HG02763 (cell line): ENCODE results near the gene BNC2.

Experiments
- ATAC-seq: cut with Tn5 transposase; IDR thresholded peaks from one replicate; pipeline ENCODE4 v1.9.1; 2021; ENCODE audit warnings: mild to moderate bottlenecking, moderate library complexity; ENCODE audit not compliant: unreplicated experiment

The BNC2 gene

DNA sequence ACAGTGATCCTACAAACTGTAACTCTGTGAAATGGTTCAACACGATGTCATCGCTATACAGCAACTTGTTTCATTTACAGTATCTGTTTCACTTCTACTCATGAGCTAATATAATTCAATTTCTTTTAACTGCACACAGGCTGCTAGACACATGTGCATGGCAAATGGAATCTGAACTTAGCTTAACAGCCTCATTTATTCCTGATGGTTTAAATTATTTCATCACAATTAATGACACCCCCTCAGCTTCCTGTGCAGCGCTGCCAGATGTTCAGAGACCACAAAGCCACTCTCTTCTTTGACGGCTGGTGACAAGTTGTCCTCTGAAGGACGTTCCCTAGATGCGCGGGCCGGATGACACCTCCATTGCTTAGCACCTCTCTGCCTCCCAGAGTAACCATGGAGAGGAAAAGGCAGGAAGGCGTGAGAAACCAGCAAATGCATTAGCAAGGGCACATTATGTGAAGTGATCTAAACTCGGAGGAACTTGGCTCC lies 191.1 kb downstream of the BNC2 start:
- no peak for ATAC-seq

DNA sequence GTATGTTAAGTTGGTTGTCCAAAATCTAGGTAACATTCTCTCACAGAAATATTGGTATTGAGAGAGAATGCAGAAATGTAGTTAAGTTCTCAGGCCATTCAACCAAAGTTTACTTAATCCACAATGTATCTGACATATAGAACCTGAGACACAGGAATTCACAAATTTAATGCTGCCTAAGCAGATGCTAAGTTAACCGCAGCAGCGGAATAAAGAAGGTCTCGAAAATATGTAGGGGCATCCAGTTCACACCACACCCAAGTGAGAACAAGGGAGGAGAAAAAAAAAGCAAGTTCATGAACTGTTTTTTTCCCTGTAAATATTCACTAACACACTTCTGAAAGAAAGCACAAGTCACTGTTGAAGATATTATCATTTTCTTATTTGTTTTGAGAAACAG lies 194.0 kb downstream of the BNC2 start:
- no peak for ATAC-seq

DNA sequence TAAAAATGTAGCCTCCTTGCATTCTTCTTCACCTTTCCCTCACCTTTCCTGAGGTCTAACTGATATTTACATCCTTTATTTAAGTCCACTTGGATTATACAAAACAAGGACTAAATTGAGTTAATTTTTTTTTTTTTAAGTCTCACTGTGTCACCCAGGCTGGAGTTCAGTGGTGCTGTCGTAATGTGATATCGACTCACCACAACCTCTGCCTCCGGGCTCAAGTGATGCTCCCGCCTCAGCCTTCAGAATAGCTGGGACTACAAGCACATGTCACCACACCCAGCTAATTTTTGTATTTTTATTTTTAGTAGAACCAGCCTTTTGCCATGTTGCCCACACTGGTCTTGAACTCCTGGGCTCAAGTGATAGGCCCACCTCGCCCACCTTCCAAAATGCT lies 195.3 kb downstream of the BNC2 start:
- no peak for ATAC-seq

DNA sequence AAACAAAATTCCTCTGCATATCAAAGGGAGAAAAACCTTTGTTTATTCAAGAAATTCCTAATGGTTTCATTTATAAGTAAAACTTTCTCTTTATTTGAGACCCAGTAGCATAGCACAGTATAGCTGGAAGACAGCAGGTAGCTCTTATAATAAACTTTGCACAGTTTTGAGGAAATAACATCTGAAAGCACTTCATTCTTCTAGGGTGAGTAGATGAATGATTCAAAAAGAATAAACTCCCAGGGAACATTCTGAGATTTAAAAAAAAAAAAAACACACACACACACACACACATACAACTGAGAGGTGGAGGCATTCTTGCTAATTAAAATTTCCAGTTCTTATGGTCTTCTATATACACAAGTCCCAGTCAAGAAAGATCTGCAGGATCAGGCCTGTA lies 197.3 kb downstream of the BNC2 start:
- no peak for ATAC-seq

DNA sequence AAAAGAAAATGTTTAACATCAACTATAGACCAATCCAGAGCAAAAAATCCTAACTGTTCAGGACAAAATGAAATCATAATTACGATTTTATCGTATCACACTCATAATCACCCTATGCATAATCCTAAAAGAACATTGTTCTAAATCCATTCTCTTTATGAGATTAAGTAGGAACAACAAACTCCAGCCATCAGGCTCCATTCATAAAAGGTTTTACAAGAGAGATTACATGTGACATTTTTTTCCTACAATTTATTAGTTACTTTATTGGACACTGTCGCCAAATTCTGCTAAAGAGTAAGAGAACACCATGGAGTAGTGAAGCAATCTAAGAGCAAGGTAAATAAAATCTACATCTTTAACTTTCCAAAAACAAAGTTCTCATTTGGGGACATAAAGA lies 198.0 kb downstream of the BNC2 start:
- ATAC-seq, result no peak

DNA sequence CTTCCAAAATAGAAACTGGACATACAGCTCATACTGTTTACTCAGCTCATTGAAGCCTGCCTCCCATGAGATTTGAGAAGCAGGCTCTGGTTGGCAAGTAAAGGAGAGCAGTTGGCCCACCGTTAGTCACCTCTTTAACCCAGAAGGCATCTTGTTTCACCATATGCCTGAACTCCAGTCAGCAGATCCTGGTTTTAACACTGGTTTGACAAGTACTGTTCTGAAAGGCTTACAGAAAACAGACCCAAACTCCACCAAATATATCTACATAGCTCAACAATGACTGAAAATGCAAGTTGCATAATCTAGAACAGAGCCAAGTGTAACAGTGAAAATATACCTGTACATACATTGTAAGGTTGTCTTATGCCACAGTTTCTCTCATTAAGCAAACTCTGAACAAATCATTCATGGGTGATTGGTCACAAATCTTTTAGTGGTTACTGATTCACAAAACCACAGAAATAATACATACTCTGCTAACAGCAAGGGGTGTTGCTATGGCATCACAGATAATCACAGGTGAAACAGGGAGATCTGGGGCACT lies 198.8 kb downstream of the BNC2 start:
- ATAC-seq, result no peak

DNA sequence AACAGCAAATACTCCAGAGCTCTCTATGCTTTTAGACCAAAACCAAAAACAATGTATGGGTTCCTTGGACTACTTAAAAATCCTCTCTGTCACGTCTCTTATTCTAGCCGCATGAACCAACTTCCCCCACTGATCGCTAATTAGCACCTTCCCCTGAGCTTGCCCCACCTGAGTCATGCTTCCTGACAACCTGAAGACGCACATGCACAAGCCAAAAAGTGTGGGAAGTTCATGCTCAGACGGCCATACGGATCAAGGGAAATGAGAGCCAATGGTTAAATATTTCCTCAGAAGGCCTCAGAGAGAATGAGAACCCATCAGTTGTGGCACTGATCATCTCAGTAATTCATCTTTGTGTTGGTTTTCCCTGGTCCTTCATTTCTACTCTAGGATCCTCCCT lies 199.7 kb downstream of the BNC2 start:
- no peak for ATAC-seq

DNA sequence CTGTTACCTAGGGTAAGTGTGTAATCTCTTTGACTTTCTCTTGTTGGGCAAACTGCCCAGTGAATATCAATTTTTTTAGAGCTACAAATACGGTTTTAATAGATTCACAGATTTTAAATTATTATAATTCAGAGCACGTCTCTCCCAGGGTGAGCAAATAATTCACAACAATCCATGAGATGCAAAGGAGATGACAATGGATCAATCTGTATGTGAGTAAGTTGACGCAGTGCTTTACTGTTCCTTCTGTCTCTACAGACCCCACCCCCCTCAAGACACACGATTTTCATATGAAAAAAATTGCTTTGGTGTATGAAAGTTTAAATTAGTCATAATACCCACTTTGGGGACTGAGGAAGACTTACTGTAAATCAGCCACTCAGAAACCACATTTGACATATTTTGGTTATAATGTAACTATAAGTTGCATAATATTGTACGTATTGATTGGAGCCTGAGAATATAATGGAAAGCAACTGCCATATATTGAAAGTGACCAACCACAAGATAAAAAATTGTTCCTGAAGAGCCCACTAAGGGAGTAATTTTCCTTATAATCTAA lies 201.7 kb downstream of the BNC2 start:
- ATAC-seq, result no peak

DNA sequence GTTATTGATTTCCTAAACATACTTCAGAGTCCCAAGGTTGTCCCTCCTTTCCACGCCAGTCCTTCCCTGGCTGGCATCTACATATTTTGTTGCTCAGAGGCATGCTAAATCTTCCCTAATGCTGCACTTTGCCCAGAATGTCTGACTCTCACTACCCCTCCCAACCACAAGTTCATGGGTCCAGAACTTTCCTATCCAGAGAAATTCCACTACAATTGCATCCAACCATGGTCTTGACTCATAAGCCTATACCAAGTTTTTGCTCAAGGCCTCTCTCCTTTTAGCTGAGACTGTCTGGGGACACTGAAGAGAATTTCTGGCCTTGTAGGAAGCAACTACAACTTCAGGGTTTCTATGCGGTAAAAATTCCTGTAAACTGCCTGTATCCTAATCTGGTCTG lies 206.3 kb downstream of the BNC2 start:
- no peak for ATAC-seq

DNA sequence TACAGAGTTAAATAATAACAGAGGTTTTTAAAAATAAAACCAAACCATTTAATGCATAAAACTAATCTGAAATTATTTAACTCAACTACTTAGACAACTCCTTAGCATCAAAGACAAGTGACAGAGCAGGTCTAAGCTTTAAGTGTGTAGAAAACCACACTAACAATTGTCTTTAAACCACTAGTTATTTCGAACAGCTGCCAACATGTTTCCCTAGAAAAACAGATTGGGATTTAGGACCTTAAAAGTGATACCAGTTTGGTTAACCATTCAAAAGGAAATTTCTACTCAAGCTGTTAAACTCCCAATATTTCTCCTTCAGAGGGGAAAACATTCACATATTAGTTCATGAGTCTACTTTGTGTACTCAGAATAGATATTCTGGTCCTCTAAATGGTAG lies 208.7 kb downstream of the BNC2 start:
- no peak for ATAC-seq

DNA sequence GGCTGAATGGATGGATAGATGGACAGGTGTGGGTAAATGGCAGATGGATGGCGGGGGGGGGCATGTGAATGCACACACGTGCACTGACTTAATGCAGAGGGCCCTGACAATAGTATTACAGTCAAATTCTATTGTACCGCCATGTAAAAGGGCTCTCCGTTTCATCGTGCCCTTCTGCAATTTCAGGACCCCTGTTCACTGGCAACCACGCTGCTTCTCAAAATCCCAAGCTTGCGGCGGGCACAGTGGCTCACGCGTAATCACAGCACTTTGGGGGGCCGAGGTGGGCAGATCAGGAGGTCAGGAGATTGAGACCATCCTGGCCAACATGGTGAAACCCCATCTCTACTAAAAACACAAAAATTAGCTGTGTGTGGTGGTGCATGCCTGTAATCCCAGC lies 211.4 kb downstream of the BNC2 start:
- no peak for ATAC-seq

DNA sequence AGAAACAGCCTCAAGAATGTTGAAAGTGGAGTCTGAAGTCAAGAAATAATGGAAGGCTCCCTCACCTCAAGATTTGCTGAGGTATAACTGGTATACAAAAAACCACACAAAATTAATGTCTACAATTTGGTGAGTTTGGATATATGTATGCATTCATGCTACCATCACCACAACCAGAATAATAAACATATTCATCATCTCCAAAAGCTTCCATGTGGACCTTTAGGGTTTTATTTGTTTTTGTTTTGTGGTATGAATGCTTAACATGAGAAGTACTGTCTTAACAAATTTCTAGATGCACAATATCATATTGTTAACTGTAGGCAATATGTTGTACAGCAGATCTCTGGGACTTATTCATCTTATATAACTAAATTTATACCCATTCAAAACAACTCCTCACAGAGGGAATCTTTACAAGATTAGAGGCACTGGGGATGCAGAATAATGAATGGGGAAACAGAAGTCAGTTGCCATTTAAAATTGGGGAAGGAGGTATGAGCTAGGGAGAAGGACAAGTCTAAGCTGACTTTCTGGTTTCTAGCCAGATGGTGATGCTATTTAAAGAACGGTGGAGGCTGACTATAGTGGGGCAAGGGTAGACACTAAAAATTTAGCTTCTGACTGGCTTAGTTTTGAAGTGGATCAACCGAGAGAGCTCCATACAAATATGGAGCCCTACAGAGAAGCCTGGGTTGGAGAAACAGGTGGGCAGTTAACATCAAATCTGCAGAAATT lies 213.9 kb downstream of the BNC2 start:
- ATAC-seq, result no peak

DNA sequence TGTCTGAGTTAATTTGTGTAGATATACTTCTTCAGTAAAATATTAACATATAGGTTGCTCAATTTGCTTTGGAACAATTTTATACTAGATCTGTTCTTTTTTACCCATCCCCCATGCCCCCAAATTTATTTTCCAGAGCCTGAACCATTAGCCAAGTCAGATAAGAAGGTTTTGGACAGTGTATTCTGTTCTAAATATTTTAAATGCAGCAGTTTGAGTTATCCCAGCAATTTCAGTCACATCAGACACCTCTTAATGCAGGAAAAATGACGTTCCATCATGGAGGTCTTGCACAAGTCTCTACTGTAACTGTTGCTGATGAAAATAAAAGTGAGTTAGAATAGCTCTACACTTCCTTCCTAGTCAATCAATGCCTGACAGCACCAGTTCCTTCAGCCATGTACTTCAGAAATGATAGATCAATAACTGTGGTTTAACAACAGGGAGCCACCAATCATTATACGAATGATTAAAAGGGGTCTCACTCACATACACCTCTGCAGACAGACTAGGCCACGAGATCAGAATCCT lies 215.8 kb downstream of the BNC2 start:
- ATAC-seq, result no peak

DNA sequence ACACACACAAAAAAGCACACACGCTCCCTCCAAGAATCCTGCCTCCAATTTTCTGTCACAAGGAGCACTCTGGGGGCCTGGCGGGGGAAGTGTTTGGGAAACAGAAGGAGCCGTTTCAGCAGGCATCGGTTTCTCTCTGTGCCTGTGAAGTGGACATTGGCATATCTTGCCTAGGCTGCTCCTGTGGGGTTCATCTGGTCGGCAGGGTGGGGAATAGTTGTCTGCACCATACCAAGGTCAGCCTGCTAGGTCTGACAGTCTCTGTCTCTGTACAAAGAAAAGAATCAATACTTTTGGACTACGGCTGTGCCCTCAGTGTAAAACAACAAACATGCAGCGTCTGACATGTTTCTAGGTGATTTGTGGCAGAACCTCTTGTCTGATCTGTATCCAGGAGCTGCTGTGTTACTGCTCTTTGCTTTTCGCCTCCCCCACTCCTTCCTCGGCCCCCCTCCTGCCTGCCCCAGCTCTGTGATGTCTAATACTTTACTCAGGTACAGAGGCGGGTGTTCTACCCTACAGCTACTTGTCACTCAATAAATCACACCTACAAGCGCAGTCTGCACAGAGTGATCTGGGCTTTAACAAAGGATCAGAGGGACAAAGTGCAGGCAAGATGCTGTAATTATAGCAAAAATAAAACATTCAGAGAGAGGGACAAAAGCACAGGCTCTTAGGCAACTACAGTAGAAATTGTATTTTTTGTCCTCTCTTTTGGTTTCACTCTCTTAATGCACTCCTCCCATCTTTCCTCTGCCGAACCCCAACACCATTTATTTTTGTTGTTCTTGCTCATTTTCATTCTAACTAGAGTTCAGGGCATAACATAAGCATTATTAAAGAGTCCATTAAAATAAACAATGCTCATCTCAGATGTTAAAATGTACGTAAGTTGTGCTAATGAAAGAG lies 216.7 kb downstream of the BNC2 start:
- no peak for ATAC-seq

DNA sequence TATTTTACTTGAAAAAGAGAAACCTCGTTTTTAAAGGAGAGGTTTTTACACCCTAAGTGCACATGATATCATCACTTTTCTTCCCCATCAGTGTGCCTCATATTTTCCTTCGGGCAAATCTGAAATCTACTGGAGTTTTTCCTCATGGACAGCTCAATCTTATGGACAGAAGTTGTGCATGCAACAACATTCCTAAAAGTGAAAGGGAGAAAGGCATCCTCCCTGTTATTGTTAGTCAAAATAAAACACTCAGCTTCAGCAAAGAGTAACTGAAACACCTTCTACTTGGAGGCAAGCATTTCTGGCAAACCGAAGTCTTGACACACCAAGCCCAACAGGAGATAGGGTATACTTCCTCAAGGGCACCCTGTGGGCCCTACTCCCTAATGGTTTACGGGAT lies 217.9 kb downstream of the BNC2 start:
- ATAC-seq, result no peak

DNA sequence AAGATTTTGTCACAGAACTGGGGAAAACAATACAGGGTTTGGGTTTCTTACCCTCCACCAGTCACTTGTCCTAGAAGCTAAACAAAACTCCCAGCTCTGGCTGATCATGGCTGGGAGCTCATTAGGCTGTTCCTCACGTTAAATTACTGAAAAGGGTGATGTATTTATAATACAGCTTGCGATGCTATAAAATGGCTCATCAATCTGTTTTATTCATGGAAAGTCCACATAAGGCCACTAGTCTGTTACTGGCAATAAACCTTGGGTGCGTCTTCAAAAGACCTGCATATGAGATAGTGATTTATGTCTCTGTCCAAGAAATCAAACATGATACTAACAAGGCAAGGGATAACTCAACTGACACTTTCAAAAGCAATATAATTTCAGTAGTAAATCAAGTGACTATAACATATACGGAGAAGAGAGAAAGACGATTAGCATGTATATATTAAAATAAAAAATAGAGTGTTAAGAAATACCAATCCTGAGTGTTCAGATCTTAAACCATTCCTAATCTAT lies 219.0 kb downstream of the BNC2 start:
- ATAC-seq, result no peak

DNA sequence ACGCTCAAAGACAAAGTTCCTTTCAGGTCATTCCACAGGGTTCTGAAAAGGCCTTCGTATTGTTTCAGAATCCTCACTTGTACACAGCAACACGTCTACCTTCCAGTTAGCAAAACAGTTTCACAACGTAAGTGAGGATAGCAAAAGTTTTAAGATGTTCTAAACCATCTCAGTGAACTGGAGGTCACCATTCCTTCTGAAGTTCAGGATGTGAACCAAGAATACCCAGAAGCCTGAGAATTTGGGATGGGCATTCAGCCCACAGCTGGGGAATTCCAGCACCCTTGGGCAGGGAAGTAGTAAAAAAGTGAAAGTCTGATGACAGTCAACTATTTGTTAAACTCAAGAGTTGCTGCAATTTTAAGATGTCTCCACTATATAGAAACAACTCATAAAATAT lies 224.5 kb downstream of the BNC2 start:
- ATAC-seq, result no peak

DNA sequence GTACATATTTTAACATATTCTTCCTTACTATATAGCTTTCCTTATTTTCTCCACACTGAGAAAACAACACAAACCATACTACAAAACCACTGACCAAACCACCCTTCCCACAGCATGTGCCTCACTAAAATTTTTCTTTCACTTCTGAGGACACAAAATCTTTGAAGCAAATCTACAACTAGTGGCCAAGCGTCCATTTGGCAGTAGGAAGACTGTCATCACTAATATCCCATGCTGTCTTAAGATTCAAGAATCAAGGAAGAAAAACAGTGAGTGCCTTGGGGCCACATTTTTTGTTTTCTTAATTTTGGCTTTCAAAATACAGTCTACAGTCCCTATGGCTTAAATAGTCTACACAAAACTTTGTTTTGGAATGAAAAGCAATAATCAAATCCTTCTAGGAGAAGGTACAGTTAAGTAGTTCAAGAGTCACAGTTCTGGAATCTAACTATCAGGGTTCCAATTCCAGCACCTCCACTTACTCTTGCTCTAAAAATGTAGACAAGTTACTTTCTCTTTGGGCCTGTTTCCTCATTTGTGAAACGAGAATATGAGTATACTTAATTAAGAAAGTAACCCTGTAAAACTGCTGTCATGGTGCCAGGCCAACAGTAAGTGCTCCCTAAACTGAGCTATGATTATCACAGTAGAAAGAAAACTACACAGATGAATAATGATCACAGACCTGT lies 227.9 kb downstream of the BNC2 start:
- no peak for ATAC-seq

DNA sequence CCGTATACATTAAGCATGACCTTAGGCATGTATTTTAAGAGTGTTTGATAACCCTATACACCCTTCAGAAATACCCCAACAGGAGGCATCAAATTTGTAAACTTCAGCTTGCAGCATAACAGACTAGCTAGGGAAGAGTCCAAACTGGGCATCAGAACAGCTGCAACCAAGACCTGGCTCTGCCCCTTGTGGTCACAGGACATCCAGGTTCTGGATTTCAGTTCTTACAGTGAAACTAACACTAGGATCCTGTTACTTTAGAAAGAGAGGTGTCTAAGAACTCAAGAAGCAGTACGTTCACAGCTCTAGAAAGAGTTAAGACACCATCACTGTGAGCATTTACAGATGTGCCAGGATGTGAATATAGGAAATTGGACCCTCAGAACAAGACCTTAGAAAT lies 229.8 kb downstream of the BNC2 start:
- ATAC-seq, result no peak

DNA sequence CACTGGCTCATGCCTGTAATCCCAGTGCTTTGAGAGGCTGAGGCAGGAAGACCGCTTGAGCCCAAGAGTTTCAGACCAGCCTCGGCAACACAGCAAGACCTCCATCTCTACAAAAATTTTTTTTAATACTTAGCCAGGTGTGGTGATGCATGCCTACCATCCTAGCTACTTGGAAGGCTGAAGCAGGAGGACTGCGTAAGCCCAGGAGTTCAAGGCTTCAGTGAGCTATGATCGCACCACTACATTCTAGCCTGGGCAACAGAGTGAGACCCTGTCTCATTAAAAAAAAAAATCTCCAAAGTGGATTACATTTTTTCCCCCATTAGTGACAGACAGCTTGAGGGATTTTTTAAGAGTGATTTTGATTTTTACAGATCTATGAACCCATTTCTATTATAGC lies 230.8 kb downstream of the BNC2 start:
- ATAC-seq, result no peak

DNA sequence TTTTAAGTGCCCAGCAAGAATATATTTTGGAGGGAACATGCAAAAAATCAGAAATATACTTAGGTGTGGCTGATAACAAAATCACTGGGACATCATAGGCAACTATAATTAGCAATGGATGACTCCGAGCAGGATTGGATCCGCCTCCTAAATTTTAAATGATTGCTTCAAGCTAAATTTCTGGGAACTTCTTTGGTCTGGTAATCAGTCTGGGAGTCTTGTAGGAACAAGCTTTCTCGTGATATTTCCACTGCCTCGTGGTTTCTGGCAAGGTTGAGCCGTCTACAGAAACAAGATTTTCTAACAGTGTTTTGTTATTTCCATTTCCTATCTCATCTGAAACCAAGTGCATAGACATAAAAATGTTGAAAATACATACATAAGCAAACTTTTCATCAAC lies 232.6 kb downstream of the BNC2 start:
- no peak for ATAC-seq
